Glutamatergic neuron (in vitro differentiated cells): ENCODE measurements around the gene ANKRD2. TPM values are rescaled to one million over a fixed set of nuclear protein-coding genes. Genes with fewer than 3 reads are reported as not detected.
"Not testable (repeated sequence)": the region's sequence is repeated elsewhere in the genome, so short reads cannot be mapped to it uniquely, and the experiment has no call there.

Experiments
- DNase-seq: peaks from one replicate; pipeline ENCODE4 v3.0.0; 2022
- H3K27ac Mint-ChIP-seq: one replicate; pipeline ENCODE4 v1.8.0; 2020; ENCODE audit warnings: mild to moderate bottlenecking, mixed read lengths, inconsistent platforms; ENCODE audit not compliant: unreplicated experiment
- H3K27me3 Mint-ChIP-seq: one replicate; pipeline ENCODE4 v1.8.0; 2020; ENCODE audit warnings: mild to moderate bottlenecking, moderate library complexity, mixed read lengths, inconsistent platforms; ENCODE audit not compliant: unreplicated experiment
- H3K36me3 Mint-ChIP-seq: one replicate; pipeline ENCODE4 v1.8.0; 2020; ENCODE audit warnings: mild to moderate bottlenecking, mixed read lengths, inconsistent platforms; ENCODE audit not compliant: unreplicated experiment
- H3K4me1 Mint-ChIP-seq: one replicate; pipeline ENCODE4 v1.8.0; 2020; ENCODE audit warnings: mild to moderate bottlenecking, low read depth, mixed read lengths, inconsistent platforms; ENCODE audit not compliant: unreplicated experiment
- H3K4me3 Mint-ChIP-seq: one replicate; pipeline ENCODE4 v1.8.0; 2020; ENCODE audit warnings: mild to moderate bottlenecking, mixed read lengths, inconsistent platforms; ENCODE audit not compliant: unreplicated experiment
- H3K9me3 Mint-ChIP-seq: one replicate; pipeline ENCODE4 v1.8.0; 2020; ENCODE audit warnings: mild to moderate bottlenecking, moderate library complexity, mixed read lengths, inconsistent platforms; ENCODE audit not compliant: unreplicated experiment
- total RNA-seq: library from RNA; stranded (reverse); fragmentation: NEBNext Ultra II Directional; extraction: Animal tissue kit (Norgen Biotek cat#: 25700); gene quantifications from one replicate; pipeline ENCODE4 v1.2.1, GENCODE V29; 2021; ENCODE audit not compliant: unreplicated experiment
- TF ChIP-seq, protein P1 (sequence below): fragments of 200-600 bp; sonication (generic); IDR thresholded peaks from one replicate; pipeline ENCODE4 v1.5.0; 2021; ENCODE audit not compliant: partially characterized antibody, unreplicated experiment

Gene ANKRD2
- total RNA-seq, 1 donor from 2014 or later: not detected

DNA sequence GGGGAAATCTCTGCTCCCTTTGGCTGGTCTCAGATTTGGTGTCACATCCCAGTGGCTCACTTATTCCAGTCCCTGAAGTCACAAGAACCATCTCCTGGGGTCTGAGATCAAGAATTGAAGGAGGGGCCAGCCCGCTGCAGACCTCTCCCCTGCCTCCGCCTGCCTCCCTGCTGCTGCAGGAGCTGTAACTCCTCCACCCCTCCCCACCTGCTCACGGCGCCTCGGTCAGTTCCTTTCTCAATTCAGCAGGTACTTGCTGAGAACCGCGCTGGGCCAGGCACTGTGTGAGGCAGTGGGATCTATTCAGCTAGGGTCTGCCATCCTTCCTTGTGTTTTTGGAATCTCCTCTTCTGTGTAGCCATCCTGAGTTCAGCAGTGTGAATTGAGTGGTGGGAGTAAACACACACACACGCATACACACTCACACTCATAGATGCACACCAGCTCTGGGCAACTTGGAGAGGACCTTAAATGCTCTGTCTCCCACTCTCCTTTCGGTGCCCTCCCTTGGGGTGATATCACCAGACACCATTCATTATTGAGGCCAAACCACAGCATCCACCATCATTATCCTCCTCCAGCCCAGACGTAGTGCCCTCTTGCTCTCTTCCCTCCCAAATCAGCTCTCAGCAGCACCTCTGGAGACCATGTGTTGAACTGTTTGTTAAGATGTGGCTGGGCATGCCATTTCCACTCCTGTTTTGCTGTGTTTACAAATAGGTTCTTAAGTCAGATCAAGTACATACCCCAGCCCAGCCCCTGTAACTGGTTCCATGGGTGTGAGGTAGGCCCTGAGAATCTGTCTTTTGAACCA is 22.0 kb upstream of the ANKRD2 start:
- peaks cover 5% of the 10 kb centered on the region for H3K27me3 Mint-ChIP-seq
- H3K36me3 Mint-ChIP-seq: no peaks in the 10 kb centered on the region
- peaks cover 7% of the 10 kb centered on the region for H3K9me3 Mint-ChIP-seq
- no peak for DNase-seq
- peak overlapping the region; percentile 83 for H3K27ac Mint-ChIP-seq
- peaks cover 30% of the 10 kb centered on the region for H3K4me1 Mint-ChIP-seq
- peak overlapping the region; percentile 67 for H3K4me3 Mint-ChIP-seq
- TF ChIP-seq, protein P1, sequence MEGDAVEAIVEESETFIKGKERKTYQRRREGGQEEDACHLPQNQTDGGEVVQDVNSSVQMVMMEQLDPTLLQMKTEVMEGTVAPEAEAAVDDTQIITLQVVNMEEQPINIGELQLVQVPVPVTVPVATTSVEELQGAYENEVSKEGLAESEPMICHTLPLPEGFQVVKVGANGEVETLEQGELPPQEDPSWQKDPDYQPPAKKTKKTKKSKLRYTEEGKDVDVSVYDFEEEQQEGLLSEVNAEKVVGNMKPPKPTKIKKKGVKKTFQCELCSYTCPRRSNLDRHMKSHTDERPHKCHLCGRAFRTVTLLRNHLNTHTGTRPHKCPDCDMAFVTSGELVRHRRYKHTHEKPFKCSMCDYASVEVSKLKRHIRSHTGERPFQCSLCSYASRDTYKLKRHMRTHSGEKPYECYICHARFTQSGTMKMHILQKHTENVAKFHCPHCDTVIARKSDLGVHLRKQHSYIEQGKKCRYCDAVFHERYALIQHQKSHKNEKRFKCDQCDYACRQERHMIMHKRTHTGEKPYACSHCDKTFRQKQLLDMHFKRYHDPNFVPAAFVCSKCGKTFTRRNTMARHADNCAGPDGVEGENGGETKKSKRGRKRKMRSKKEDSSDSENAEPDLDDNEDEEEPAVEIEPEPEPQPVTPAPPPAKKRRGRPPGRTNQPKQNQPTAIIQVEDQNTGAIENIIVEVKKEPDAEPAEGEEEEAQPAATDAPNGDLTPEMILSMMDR: no peak

DNA sequence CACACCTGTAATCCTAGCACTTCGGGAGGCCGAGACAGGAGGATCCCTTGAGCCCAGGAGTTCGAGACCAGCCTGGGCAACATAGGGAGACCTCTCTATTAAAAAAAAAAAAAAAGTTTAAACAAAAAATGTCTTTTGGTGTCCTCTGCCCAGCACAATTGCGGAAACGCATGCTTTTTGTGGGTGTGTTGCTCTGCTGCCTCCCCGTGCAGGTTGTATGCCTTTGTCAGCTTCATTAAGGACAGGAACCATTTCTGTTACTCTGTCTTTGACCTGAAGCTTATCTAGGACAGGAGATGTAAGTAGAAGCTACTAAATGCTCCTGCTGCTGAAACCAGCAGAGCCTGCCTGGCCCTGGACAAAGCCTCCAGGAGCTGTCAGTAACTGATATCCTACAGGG is 21.3 kb upstream of the ANKRD2 start:
- DNase-seq: no peak
- Mint-ChIP-seq H3K27me3 (peaks cover 5% of the 10 kb centered on the region), H3K4me1 (peaks cover 30% of the 10 kb centered on the region), H3K27ac (no peak overlapping the region), H3K36me3 (no peaks in the 10 kb centered on the region), H3K9me3 (peaks cover 7% of the 10 kb centered on the region), H3K4me3 (no peak overlapping the region)
- TF ChIP-seq, protein P1: no peak

DNA sequence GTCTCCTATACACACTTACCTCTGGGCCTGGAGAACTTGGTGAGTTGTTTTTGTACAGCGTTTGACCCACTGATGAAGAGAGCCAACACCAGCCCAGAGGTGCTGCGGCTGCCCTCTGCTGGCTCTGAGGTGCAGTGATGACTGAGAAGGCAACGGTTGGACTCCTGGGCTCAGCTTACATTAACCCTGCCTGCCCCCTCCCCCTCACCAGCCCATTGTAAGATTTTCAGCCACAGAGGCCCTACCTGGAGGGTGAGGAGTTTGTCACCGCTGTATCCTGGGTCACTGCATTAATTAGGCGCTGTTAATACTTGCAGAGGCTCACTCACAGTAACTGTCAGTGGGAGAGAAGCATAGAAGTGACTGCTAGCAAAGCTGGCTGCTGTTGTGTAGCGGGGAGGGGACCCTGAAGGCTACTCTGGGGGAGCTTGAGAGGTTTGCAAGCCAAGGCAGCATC is 19.0 kb upstream of the ANKRD2 start:
- H3K27me3 Mint-ChIP-seq: peaks cover 5% of the 10 kb centered on the region
- TF ChIP-seq, protein P1: peak; percentile 65
- peak; percentile 74 for DNase-seq
- H3K4me1 Mint-ChIP-seq: peaks cover 18% of the 10 kb centered on the region
- H3K4me3 Mint-ChIP-seq: no peak overlapping the region
- peaks cover 7% of the 10 kb centered on the region for H3K9me3 Mint-ChIP-seq
- no peak overlapping the region for H3K27ac Mint-ChIP-seq
- H3K36me3 Mint-ChIP-seq: no peaks in the 10 kb centered on the region

DNA sequence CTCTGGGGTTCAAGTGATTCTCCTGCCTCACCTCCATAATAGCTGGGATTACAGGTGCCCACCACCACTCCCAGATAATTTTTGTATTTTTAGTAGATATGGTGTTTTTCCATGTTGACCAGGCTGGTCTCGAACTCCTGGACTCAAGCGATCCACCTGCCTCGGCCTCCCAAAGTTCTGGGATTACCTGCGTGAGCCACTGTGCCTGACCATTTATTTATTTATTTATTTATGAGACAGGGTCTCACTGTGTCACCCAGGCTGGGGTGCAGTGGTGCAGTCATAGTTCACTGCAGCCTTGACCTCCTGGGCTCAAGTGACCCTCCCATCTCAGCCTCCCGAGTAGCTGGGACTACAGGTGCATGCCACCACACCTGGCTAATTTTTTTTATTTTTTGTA is 18.2 kb upstream of the ANKRD2 start:
- not testable (repeated sequence) for H3K4me3 Mint-ChIP-seq, DNase-seq, H3K27me3 Mint-ChIP-seq, H3K36me3 Mint-ChIP-seq, H3K9me3 Mint-ChIP-seq, H3K27ac Mint-ChIP-seq
- peaks cover 14% of the 10 kb centered on the region for H3K4me1 Mint-ChIP-seq

DNA sequence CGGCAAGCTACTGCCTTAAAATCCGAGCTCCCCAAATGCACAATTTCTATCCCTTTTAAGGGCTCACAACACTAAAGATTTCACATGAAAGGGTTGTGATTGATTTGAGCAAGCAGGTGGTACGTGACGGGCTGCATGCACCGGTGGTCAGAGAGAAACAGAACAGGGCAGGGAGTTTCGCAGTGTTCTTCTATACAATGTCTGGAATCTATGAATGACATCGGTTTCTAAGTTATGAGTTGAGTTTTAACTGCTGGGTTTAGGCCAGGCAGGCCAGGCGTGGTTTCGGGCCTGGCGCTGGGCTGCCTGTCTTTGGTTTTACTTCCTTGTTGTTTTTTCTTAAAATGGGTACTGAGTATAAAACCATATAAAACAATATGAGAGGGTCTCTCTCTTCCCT is 17.0 kb upstream of the ANKRD2 start:
- not testable (repeated sequence) for DNase-seq

DNA sequence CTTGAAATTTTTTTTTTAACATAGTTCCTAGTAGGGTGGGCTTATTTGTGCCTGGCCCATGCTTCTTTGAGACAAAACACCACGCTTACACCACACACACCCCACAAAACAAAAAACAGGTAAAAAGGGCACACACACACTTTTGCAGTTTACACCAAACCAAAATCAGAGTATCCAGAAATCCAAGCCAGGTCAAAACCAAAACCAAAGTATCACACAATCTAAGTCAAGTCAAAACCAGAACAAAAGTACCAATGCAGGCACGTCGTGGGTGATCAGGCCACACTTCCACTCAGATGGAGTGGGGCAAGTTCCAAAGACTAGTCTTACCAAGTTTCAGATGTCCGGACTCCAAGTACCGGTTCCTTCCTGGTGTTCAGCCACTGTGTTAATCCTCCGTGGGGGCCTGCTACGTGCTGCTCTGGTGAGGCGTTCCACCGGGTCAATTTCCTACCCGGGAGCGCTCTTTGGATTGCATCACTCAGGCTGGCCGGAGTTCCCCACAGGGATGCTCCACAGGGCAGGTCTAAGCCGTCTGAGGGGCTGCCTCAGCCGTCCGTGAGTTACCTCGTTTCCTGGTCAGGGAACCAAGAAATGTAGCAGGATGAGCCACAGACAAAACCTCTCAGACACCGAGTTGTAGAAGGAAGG is 11.7 kb upstream of the ANKRD2 start:
- not testable (repeated sequence) for DNase-seq, H3K9me3 Mint-ChIP-seq, H3K36me3 Mint-ChIP-seq, H3K4me3 Mint-ChIP-seq, H3K27ac Mint-ChIP-seq, H3K4me1 Mint-ChIP-seq, H3K27me3 Mint-ChIP-seq

More for the DNA sequence above, 17.0 kb upstream of the ANKRD2 start:
- not testable (repeated sequence) for H3K4me1 Mint-ChIP-seq, H3K4me3 Mint-ChIP-seq, H3K9me3 Mint-ChIP-seq, H3K36me3 Mint-ChIP-seq, H3K27me3 Mint-ChIP-seq, H3K27ac Mint-ChIP-seq

DNA sequence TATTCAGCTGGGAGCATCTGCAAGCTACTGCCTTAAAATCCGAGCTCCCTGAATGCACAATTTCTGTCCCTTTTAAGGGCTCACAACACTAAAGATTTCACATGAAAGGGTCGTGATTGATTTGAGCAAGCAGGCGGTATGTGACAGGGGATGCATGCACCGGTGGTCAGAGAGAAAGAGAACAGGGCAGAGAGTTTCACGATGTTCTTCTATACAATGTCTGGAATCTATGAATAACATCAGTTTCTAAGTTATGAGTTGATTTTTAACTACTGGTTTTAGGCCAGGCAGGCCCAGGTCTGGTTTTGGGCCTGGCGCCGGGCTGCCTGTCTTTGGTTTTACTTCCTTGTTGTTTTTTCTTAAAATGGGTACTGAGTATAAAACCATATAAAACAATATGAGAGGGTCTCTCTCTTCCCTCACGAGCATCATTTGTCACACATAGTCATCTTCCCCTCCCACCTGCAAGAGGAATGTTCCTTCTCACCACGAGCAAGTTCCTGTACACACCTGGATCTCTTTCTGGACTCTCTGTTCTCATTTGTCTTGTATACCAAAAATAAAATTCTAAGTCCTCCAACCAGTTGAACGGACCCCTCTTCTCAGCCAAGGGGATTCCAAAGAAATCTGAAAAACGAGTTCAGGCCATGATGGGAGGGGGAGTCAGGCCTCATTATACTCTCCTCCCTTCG is 11.0 kb upstream of the ANKRD2 start:
- not testable (repeated sequence) for H3K4me3 Mint-ChIP-seq, DNase-seq, H3K27me3 Mint-ChIP-seq, H3K4me1 Mint-ChIP-seq, H3K9me3 Mint-ChIP-seq, H3K27ac Mint-ChIP-seq, H3K36me3 Mint-ChIP-seq

DNA sequence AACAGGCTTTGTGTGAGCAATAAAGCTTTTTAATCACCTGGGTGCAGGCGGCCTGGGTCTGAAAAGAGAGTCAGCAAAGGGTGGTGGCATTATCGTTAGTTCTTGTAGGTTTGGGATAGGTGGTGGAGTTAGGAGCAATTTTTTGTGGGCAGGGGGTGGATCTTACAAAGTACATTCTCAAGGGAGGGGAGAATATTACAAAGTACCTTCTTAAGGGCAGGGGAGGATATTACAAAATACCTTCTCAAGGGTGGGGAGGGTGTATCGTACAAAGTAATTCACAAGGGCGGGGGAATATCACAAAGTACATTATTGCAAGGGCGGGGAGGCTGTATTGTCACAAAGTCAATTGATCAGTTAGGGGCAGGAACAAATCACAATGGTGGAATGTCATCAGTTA is 10.2 kb upstream of the ANKRD2 start:
- H3K9me3 Mint-ChIP-seq, H3K36me3 Mint-ChIP-seq, H3K4me1 Mint-ChIP-seq, H3K27me3 Mint-ChIP-seq, DNase-seq, H3K4me3 Mint-ChIP-seq, H3K27ac Mint-ChIP-seq: not testable (repeated sequence)
